Measurements from ENCODE around the gene ANXA6. TPM values are rescaled to one million over a fixed set of nuclear protein-coding genes. Genes with fewer than 3 reads are reported as not detected.

The ANXA6 gene
- total and polyA plus RNA-seq, 9 of the 15 experiments (the other 6 are each of a cell fraction or from before 2014, with no cell fraction given): 0.70 to 13.2 (median 8.3) TPM

- no peak for TF ChIP-seq ZBTB34 (CRISPR knock-in tag; IDR thresholded peaks at IDR 0.05)
- no peak for TF ChIP-seq SNRNP70 (optimal IDR thresholded peaks at IDR 0.05; ENCODE audit: low read depth, low read length)
- TF ChIP-seq, protein P1, sequence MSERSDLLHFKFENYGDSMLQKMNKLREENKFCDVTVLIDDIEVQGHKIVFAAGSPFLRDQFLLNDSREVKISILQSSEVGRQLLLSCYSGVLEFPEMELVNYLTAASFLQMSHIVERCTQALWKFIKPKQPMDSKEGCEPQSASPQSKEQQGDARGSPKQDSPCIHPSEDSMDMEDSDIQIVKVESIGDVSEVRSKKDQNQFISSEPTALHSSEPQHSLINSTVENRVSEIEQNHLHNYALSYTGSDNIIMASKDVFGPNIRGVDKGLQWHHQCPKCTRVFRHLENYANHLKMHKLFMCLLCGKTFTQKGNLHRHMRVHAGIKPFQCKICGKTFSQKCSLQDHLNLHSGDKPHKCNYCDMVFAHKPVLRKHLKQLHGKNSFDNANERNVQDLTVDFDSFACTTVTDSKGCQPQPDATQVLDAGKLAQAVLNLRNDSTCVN (CRISPR knock-in tag; IDR thresholded peaks at IDR 0.05): no peak
- TF ChIP-seq ZNF121 (CRISPR knock-in tag; conservative IDR thresholded peaks at IDR 0.05): no peak
- TF ChIP-seq, protein P2, sequence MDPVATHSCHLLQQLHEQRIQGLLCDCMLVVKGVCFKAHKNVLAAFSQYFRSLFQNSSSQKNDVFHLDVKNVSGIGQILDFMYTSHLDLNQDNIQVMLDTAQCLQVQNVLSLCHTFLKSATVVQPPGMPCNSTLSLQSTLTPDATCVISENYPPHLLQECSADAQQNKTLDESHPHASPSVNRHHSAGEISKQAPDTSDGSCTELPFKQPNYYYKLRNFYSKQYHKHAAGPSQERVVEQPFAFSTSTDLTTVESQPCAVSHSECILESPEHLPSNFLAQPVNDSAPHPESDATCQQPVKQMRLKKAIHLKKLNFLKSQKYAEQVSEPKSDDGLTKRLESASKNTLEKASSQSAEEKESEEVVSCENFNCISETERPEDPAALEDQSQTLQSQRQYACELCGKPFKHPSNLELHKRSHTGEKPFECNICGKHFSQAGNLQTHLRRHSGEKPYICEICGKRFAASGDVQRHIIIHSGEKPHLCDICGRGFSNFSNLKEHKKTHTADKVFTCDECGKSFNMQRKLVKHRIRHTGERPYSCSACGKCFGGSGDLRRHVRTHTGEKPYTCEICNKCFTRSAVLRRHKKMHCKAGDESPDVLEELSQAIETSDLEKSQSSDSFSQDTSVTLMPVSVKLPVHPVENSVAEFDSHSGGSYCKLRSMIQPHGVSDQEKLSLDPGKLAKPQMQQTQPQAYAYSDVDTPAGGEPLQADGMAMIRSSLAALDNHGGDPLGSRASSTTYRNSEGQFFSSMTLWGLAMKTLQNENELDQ (CRISPR knock-in tag; IDR thresholded peaks at IDR 0.05; ENCODE audit: borderline replicate concordance): no peak
- peak; percentile 67 for TF ChIP-seq CBFA2T3 (IDR thresholded peaks at IDR 0.05)
- no peak for TF ChIP-seq SMARCC2 (IDR thresholded peaks at IDR 0.05; ENCODE audit: low read depth)
- TF ChIP-seq ZNF764 (CRISPR knock-in tag; IDR thresholded peaks at IDR 0.05; ENCODE audit: low read depth): no peak
- no peak for TF ChIP-seq IRF9 (tag; IDR thresholded peaks at IDR 0.05)
- no peak for TF ChIP-seq GMEB1 (CRISPR knock-in tag; IDR thresholded peaks at IDR 0.05)
- no peak for TF ChIP-seq CXXC5 (CRISPR knock-in tag; IDR thresholded peaks at IDR 0.05)
- TF ChIP-seq ZSCAN29 (IDR thresholded peaks at IDR 0.05): no peak
- no peak for TF ChIP-seq SAFB2 (IDR thresholded peaks at IDR 0.05; ENCODE audit: borderline replicate concordance, low read depth, low read length, severe bottlenecking)
- TF ChIP-seq DDX20 (tag; IDR thresholded peaks at IDR 0.05; ENCODE audit: low read depth): no peak
- no peak for TF ChIP-seq KHSRP (IDR thresholded peaks at IDR 0.05)
- peak; percentile 89 for TF ChIP-seq MAFF (IDR thresholded peaks at IDR 0.05; ENCODE audit: low read length)
- no peak for TF ChIP-seq CREBBP (IDR thresholded peaks at IDR 0.05; ENCODE audit: low read depth, low read length)
- no peak for TF ChIP-seq NR2C2 (CRISPR knock-in tag; IDR thresholded peaks at IDR 0.05)
- TF ChIP-seq NR2C2 (tag; IDR thresholded peaks at IDR 0.05): no peak; the same call in 1 of the 2 replicates
- TF ChIP-seq KDM2B (CRISPR knock-in tag; IDR thresholded peaks at IDR 0.05): no peak
- TF ChIP-seq ZNF696 (CRISPR knock-in tag; conservative IDR thresholded peaks at IDR 0.05): no peak
Measured at GRCh38 chr5:151063142-151063989, 94.2 kb downstream of the ANXA6 start (continued).
